Activated naive CD4-positive, alpha-beta T cell treated with anti-CD3 and anti-CD28 coated beads, Interleukin-2, amount 50 U/mL, for 72 hours (primary cell): ENCODE data around the gene KISS1. TPM values are rescaled to one million over a fixed set of nuclear protein-coding genes. Genes with fewer than 3 reads are reported as not detected.
"Not testable (repeated sequence)": the region's sequence is repeated elsewhere in the genome, so short reads cannot be mapped to it uniquely, and the experiment has no call there.

ENCODE experiments used
- ATAC-seq, 2 donors: fragments of 150-1000 bp; cut with Tn5 transposase; 2 replicates each; pipeline ENCODE4 v1.10.0; 2021; ENCODE audit warnings: mild to moderate bottlenecking in 2 of 2, moderate library complexity in 2 of 2
- DNase-seq, 2 donors: peaks; one replicate each; pipeline ENCODE4 v3.0.0; 2021 to 2022; ENCODE audit warnings: low spot score in 2 of 2
- H3K27ac Mint-ChIP-seq, 2 donors: one replicate each; pipeline ENCODE4 v1.8.0; 2022; ENCODE audit warnings: mild to moderate bottlenecking in 2 of 2, mixed read lengths in 2 of 2
- H3K36me3 Mint-ChIP-seq, 2 donors: one replicate each; pipeline ENCODE4 v1.8.0; 2022; ENCODE audit warnings: mixed read lengths in 2 of 2
- H3K9me3 Mint-ChIP-seq, 2 donors: one replicate each; pipeline ENCODE4 v1.8.0; 2022; ENCODE audit warnings: mixed read lengths in 2 of 2
- total RNA-seq, 2 donors: library from RNA; stranded (reverse); gene quantifications; one replicate each; pipeline ENCODE4 v1.2.3, GENCODE V29; 2022

KISS1 gene
- under 1 TPM in 1 of 2 donors, not detected in 1; 0.91 TPM for total RNA-seq

GRCh38 chr1:204196068-204196795 is at the start of gene KISS1:
Gene KISS1, minus strand, starts transcription at chr1:204196491. Its CDS starts 3,615 bp downstream, at chr1:204192876.
- no peak for ATAC-seq

GRCh38 chr1:204242920-204243319 is 46.6 kb upstream of the KISS1 start:
- ATAC-seq = no peak
- H3K27ac Mint-ChIP-seq = no peak overlapping the region
- no peak for DNase-seq
- H3K36me3 Mint-ChIP-seq = no peaks in the 10 kb centered on the region
- no peaks in the 10 kb centered on the region for H3K9me3 Mint-ChIP-seq

More at GRCh38 chr1:204196068-204196795, at the start of gene KISS1:
- Mint-ChIP-seq H3K9me3 (no peaks in the 10 kb centered on the region), H3K27ac (no peak within 1 kb of the TSS), H3K36me3 (no peaks in the 10 kb centered on the region)
- no peak for DNase-seq

GRCh38 chr1:204241914-204242313 is 45.6 kb upstream of the KISS1 start:
- Mint-ChIP-seq H3K27ac (no peak overlapping the region), H3K36me3 (no peaks in the 10 kb centered on the region), H3K9me3 (no peaks in the 10 kb centered on the region)
- ATAC-seq (no peak), DNase-seq (no peak)

- H3K9me3 Mint-ChIP-seq = no peaks in the 10 kb centered on the region
- H3K36me3 Mint-ChIP-seq = no peaks in the 10 kb centered on the region
- DNase-seq = no peak
- no peak for ATAC-seq
- H3K27ac Mint-ChIP-seq = no peak overlapping the region
These were observed 44.8 kb upstream of the KISS1 start for GRCh38 chr1:204241050-204241449.

GRCh38 chr1:204240233-204240632 is 43.9 kb upstream of the KISS1 start:
- Mint-ChIP-seq H3K27ac (no peak overlapping the region), H3K36me3 (no peaks in the 10 kb centered on the region), H3K9me3 (no peaks in the 10 kb centered on the region)
- ATAC-seq = no peak
- DNase-seq = no peak

GRCh38 chr1:204239401-204239800 is 43.1 kb upstream of the KISS1 start:
- ATAC-seq, H3K36me3 Mint-ChIP-seq, H3K9me3 Mint-ChIP-seq, H3K27ac Mint-ChIP-seq, DNase-seq: not testable (repeated sequence)

GRCh38 chr1:204238520-204238919 is 42.2 kb upstream of the KISS1 start:
- not testable (repeated sequence) for DNase-seq, ATAC-seq, H3K9me3 Mint-ChIP-seq, H3K36me3 Mint-ChIP-seq, H3K27ac Mint-ChIP-seq

GRCh38 chr1:204237515-204237914 is 41.2 kb upstream of the KISS1 start:
- H3K27ac Mint-ChIP-seq, H3K36me3 Mint-ChIP-seq, H3K9me3 Mint-ChIP-seq, ATAC-seq, DNase-seq: not testable (repeated sequence)

- H3K36me3 Mint-ChIP-seq = no peaks in the 10 kb centered on the region
- no peak overlapping the region for H3K27ac Mint-ChIP-seq
- ATAC-seq = no peak
These were observed 36.2 kb upstream of the KISS1 start for GRCh38 chr1:204232526-204232925.

GRCh38 chr1:204230211-204230610 is 33.9 kb upstream of the KISS1 start:
- no peak for DNase-seq
- H3K9me3 Mint-ChIP-seq = no peaks in the 10 kb centered on the region
- ATAC-seq = no peak
- no peaks in the 10 kb centered on the region for H3K36me3 Mint-ChIP-seq
- H3K27ac Mint-ChIP-seq = no peak overlapping the region

More at GRCh38 chr1:204232526-204232925, 36.2 kb upstream of the KISS1 start:
- H3K9me3 Mint-ChIP-seq = no peaks in the 10 kb centered on the region
- no peak for DNase-seq

- DNase-seq = no peak
- Mint-ChIP-seq H3K9me3 (no peaks in the 10 kb centered on the region), H3K36me3 (no peaks in the 10 kb centered on the region), H3K27ac (no peak overlapping the region)
- ATAC-seq = no peak
These were observed 32.6 kb upstream of the KISS1 start for GRCh38 chr1:204228896-204229295.

- Mint-ChIP-seq H3K9me3 (no peaks in the 10 kb centered on the region), H3K36me3 (no peaks in the 10 kb centered on the region), H3K27ac (no peak overlapping the region)
- DNase-seq (no peak), ATAC-seq (no peak)
These were observed 31.9 kb upstream of the KISS1 start for GRCh38 chr1:204227996-204228785.

GRCh38 chr1:204227351-204227750 is 31.1 kb upstream of the KISS1 start:
- DNase-seq (no peak), ATAC-seq (no peak)
- no peaks in the 10 kb centered on the region for H3K36me3 Mint-ChIP-seq

GRCh38 chr1:204225841-204226735 is 29.8 kb upstream of the KISS1 start:
- H3K27ac Mint-ChIP-seq = no peak overlapping the region
- no peak for ATAC-seq
- H3K9me3 Mint-ChIP-seq = no peaks in the 10 kb centered on the region
- DNase-seq = no peak
- no peaks in the 10 kb centered on the region for H3K36me3 Mint-ChIP-seq

More at GRCh38 chr1:204227351-204227750, 31.1 kb upstream of the KISS1 start:
- H3K27ac Mint-ChIP-seq = no peak overlapping the region
- no peaks in the 10 kb centered on the region for H3K9me3 Mint-ChIP-seq

- no peak overlapping the region for H3K27ac Mint-ChIP-seq
- no peaks in the 10 kb centered on the region for H3K9me3 Mint-ChIP-seq
- ATAC-seq (no peak), DNase-seq (no peak)
- no peaks in the 10 kb centered on the region for H3K36me3 Mint-ChIP-seq
These were observed 28.4 kb upstream of the KISS1 start for GRCh38 chr1:204224655-204225054.

- DNase-seq (no peak), ATAC-seq (no peak)
- no peaks in the 10 kb centered on the region for H3K9me3 Mint-ChIP-seq
- no peaks in the 10 kb centered on the region for H3K36me3 Mint-ChIP-seq
- H3K27ac Mint-ChIP-seq = no peak overlapping the region
These were observed 27.0 kb upstream of the KISS1 start for GRCh38 chr1:204223129-204223860.
